CD1c-positive myeloid dendritic cell (primary cell): ENCODE data around the gene UBE4A.
"Not testable (repeated sequence)": the region's sequence is repeated elsewhere in the genome, so short reads cannot be mapped to it uniquely, and the experiment has no call there.

ENCODE experiments used
- DNase-seq: peaks from one replicate; pipeline ENCODE4 v3.0.0-alpha.2; 2016; ENCODE audit errors: extremely low spot score

The UBE4A gene

DNA sequence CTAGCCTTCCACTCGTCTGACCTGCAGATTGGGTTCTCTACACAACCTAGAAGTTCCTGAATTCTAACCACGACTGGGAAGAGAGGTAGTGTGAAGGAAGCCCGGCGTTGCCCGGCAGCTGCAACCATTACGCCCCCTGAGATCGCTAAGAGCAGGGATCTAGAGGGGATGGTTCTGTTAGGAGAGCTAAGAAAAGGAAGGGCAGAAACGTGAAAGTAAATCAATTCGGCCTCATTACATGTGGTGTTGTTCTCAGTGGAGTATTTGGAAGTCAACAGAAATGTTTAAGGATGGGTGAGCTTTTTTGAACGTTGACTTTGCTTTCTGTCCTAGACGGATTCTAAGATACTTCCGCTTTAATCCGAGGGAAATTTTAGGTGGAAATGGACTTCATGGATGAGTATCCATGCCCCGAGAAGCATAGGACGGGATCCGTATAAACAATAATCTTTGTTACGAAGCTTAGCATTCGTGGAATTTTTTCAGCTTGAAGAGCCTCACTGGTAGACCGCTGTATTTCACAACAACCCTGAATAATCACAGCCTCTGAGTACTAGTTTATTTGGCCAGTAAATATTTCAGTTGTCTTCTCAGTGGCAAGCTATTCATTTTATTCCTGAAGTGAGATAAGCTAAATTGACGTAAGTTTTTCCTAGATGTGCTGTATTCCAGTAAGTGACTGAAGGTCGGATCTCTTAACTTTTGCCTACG, 42.6 kb downstream of the UBE4A start:
- peak; percentile 44 for DNase-seq

- DNase-seq = not testable (repeated sequence)
Observed at GRCh38 chr11:118402594-118402993, 43.2 kb downstream of the UBE4A start.

GRCh38 chr11:118406599-118407166, 47.3 kb downstream of the UBE4A start:
- no peak for DNase-seq

GRCh38 chr11:118410055-118410745, 50.8 kb downstream of the UBE4A start:
- DNase-seq = no peak

DNA sequence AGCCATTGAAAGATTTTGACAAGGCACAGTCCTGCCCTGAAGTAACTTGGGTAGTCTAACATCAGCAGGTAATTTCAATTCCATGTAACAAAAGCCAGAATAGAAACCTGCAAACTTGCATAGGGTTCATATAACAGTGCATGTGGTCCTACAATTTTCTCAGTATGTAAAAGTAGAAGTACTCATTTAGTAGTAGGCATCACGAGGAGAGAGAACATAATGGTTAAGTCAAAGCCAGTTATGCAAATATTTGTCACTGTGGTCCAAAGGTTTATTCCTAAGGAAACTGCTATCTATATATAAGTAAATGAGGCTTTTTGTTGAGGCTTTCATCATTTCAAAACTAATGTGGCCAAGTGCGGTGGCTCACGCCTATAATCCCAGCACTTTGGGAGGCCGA, 52.1 kb downstream of the UBE4A start:
- no peak for DNase-seq

- no peak for DNase-seq
Observed at GRCh38 chr11:118412921-118413320, 53.5 kb downstream of the UBE4A start.

GRCh38 chr11:118415062-118415738, 55.8 kb downstream of the UBE4A start:
- peak; percentile 54 for DNase-seq

DNA sequence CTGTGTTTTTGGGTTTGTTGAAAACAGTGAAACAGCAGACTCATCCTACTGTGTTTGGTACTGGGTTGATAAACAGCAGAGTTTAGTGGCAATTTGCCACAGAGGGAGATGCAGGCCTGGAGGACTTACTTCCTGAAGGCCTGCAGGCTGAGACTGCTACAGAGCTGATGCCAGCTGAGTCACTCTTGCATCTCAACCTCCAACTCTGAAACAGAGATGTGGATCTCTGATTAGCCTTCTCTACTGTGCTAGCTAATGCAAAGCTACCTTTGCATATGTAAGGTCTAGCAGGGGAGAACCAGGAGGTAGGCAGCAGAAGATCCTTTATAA, 56.3 kb downstream of the UBE4A start:
- peak; percentile 32 for DNase-seq

DNA sequence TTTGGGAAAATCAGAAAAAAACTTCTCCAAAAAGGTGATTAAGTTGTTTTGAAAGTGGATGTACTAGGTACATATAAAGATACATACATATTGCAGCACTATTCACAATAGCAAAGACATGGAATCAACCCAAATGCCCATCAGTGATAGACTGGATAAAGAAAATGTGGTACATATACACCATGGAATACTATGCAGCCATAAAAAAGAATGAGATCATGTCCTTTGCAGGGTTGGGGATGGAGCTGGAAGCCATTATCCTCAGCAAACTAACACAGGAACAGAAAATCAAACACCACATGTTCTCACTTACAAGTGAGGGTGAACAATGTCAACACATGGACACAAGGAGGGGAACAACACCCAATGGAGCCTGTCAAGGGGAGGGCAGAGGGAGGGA, 57.5 kb downstream of the UBE4A start:
- DNase-seq = not testable (repeated sequence)

DNA sequence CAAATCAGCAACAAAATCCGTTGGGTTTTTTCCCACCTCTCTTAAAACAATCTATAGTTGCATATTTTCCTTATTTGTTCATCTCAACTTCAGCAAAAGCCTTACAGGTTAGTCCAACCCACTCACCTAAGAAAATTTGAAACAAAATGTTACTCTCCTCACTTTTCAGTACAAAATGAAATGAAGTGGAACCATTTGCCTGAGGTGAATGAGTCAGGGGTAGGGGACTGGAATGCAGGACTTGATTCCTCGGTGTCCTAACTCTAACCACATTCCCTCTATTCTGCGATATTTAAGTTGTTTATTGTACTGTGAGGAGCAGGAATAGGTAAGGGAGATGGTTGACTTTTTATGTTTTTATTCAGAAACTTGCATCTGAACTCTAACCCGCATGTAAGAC, 58.4 kb downstream of the UBE4A start:
- no peak for DNase-seq

DNA sequence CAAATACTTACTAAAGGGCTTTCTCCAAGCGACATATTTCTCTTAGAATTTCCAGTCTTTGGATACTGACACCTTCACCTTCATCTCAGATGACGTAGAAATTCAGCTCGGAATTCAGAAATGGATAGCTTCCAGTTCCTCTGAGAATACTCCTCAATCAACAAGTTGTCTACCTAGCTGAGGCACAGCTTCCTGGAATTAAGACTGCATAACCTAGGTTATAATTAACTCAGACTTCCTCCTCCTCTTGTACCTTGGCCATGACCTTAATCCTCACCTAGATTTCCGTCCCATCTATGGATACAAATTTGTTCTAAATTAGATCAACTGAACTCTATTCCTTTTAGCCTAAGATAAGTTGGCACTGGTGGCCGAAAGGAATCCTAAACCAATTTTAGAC, 59.4 kb downstream of the UBE4A start:
- DNase-seq = no peak

- DNase-seq = no peak
Observed at GRCh38 chr11:118427707-118428106, 68.3 kb downstream of the UBE4A start.

DNA sequence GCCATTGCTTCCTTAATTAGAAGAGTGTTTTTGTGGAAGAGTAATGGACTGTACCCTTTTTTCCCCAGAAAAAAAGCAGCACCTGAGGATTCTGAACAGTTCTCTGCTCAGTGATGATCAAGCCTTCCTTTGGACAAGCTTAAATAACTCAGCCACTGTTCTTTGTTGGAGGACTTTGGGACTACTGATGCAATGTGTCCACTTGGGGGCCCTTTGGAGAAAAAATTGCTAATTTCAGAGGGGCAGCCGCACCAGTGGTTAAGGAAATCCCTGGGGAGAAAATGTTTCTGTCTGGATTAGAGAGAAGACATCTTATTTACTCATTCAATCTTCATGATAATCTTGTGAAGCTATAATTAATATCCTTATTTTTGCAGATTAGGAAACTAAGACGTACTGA, 71.6 kb downstream of the UBE4A start:
- DNase-seq = no peak

DNA sequence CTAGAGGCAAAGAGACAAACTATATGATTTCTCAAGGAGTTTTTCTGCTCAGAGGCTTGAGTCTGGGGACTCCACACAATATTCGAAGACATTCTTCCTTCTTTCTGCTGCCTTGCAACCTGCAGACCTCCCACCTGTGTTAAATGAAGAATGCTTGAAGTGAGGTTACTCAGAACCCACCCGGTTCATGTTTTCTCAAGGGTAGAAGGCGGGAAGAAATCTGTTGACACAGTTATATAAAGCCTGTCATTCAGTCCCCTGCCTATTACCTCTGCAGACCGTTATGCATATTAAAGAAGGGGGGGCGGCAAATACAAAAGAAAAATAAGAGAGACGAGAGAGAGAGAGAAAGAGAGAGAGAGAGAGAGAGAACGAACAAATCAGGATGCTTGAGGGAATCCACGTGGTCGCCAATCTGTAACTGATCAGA, 74.7 kb downstream of the UBE4A start:
- no peak for DNase-seq

DNA sequence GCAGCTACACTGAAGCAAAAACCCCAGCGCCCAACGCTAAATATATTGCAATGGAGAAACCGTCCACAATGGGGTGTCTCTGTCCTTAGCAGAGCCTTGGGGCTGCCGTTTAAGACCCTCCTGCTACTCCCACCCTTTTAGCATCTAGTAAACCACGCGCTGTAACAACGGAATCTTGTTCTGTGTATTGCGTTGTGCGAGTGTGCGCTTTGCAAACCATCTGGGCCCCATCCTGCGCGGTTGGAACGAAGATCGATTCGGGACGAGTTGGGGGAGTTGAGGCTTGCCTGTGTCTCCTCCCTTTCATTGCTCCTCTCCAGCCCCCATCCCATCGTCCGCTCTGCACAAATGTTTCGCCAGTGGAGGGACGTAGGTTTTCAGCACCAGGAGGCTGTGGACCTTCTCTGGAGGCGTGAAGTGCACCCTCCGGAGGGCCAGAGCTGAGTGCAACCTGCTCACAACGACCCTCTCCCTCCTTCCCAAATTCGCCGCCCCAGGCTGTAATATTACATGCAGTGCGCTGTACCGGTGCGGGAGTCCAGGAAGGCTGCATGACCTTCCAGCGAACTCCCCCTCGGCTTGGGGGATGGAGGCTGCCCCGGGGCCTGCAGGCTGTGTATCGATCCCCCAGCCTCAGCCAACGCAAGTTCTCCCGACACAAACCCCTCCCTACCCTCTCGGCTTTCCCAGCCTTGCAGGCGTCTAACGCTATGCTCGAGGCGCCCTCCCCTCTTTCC, 75.3 kb downstream of the UBE4A start:
- peak; percentile 5 for DNase-seq

- DNase-seq = peak; percentile 57
Observed at GRCh38 chr11:118435290-118435892, 76.0 kb downstream of the UBE4A start.

- peak; percentile 97 for DNase-seq
Observed at GRCh38 chr11:118435893-118436624, 76.7 kb downstream of the UBE4A start, which contains the start of gene KMT2A. Gene KMT2A, plus strand, starts transcription at chr11:118436492. Its CDS starts 21 bp downstream, at chr11:118436513.

DNA sequence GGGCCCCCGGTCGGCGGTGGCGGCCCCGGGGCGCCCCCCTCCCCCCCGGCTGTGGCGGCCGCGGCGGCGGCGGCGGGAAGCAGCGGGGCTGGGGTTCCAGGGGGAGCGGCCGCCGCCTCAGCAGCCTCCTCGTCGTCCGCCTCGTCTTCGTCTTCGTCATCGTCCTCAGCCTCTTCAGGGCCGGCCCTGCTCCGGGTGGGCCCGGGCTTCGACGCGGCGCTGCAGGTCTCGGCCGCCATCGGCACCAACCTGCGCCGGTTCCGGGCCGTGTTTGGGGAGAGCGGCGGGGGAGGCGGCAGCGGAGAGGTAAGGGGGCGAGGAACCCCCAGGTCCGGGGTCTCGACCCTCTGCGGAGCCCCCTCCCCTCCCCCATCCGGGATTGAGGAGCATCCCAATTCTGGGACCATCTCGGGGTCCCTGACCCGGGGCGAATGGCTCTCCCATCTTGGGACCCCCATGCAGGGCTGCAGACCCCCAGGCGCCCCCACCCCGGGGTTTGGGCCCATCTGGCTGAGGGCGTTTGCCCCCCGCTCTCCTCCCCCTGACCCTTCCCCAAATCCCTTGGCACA, 77.3 kb downstream of the UBE4A start:
- no peak for DNase-seq

- DNase-seq = peak; percentile 10
Observed at GRCh38 chr11:118437208-118438125, 78.1 kb downstream of the UBE4A start.
